ENCODE results near the gene TRAPPC2L.

TRAPPC2L gene

GRCh38 chr16:88869673-88869980 lies 12.7 kb downstream of the TRAPPC2L start:
- H3K4me3 ChIP-seq (replicated peaks; ENCODE audit: insufficient read depth, low read length) = no peak overlapping the region
- DNase-seq (ENCODE audit: low read depth in 1 of 2, low spot score in 1 of 2) = no peak
- peaks cover 3% of the 10 kb centered on the region for H3K27me3 ChIP-seq (ENCODE audit: insufficient read depth, poor library complexity, severe bottlenecking)
- no peak overlapping the region for H3K27ac ChIP-seq (replicated peaks)
- TF ChIP-seq SPI1 (IDR thresholded peaks at IDR 0.05; ENCODE audit: borderline replicate concordance, low read depth) = no peak
- no peak for TF ChIP-seq REST (IDR thresholded peaks at IDR 0.05; ENCODE audit: insufficient replicate concordance, low read depth)
- TF ChIP-seq CTCF (IDR thresholded peaks at IDR 0.05; ENCODE audit: insufficient read depth, low read length) = no peak
- no peak for TF ChIP-seq POLR2AphosphoS5 (IDR thresholded peaks at IDR 0.05; ENCODE audit: low read depth)
- TF ChIP-seq GABPA (IDR thresholded peaks at IDR 0.05; ENCODE audit: low read depth) = no peak

GRCh38 chr16:88870608-88871348 lies 13.9 kb downstream of the TRAPPC2L start:
- Histone ChIP-seq H3K4me3 (replicated peaks; ENCODE audit: insufficient read depth, low read length) (no peak overlapping the region; the same call in 1 of the 2 replicates), H3K27ac (replicated peaks) (no peak overlapping the region), H3K27me3 (ENCODE audit: insufficient read depth, poor library complexity, severe bottlenecking) (peaks cover 3% of the 10 kb centered on the region)
- DNase-seq (ENCODE audit: low read depth in 1 of 2, low spot score in 1 of 2) = peak in 1 of 2 experiments; percentile 14
- no peak for TF ChIP-seq GABPA (IDR thresholded peaks at IDR 0.05; ENCODE audit: low read depth)
- TF ChIP-seq POLR2AphosphoS5 (IDR thresholded peaks at IDR 0.05; ENCODE audit: low read depth) = no peak
- TF ChIP-seq CTCF (IDR thresholded peaks at IDR 0.05; ENCODE audit: insufficient read depth, low read length) = no peak
- TF ChIP-seq REST (IDR thresholded peaks at IDR 0.05; ENCODE audit: insufficient replicate concordance, low read depth) = no peak
- TF ChIP-seq SPI1 (IDR thresholded peaks at IDR 0.05; ENCODE audit: borderline replicate concordance, low read depth) = no peak

GRCh38 chr16:88871349-88871702 lies 14.4 kb downstream of the TRAPPC2L start:
- peaks cover 3% of the 10 kb centered on the region for H3K27me3 ChIP-seq (ENCODE audit: insufficient read depth, poor library complexity, severe bottlenecking)
- TF ChIP-seq CTCF (IDR thresholded peaks at IDR 0.05; ENCODE audit: insufficient read depth, low read length) (no peak), REST (IDR thresholded peaks at IDR 0.05; ENCODE audit: insufficient replicate concordance, low read depth) (no peak)
- DNase-seq (ENCODE audit: low read depth in 1 of 2, low spot score in 1 of 2) = no peak
- H3K4me3 ChIP-seq (replicated peaks; ENCODE audit: insufficient read depth, low read length) = no peak overlapping the region
- H3K27ac ChIP-seq (replicated peaks) = no peak overlapping the region

All from HL-60 (cell line).